ENCODE data around the gene MED12L. TPM values are rescaled to one million over a fixed set of nuclear protein-coding genes. Genes with fewer than 3 reads are reported as not detected.

Gene MED12L
- total RNA-seq, 1 experiment from 2014 or later, result 14.9 TPM

GRCh38 chr3:151133175-151133574 is 47.7 kb downstream of the MED12L start:
- H4K8ac ChIP-seq (replicated peaks; ENCODE audit: insufficient read length, low read depth, low read length), result no peak overlapping the region
- TF ChIP-seq, protein P1, sequence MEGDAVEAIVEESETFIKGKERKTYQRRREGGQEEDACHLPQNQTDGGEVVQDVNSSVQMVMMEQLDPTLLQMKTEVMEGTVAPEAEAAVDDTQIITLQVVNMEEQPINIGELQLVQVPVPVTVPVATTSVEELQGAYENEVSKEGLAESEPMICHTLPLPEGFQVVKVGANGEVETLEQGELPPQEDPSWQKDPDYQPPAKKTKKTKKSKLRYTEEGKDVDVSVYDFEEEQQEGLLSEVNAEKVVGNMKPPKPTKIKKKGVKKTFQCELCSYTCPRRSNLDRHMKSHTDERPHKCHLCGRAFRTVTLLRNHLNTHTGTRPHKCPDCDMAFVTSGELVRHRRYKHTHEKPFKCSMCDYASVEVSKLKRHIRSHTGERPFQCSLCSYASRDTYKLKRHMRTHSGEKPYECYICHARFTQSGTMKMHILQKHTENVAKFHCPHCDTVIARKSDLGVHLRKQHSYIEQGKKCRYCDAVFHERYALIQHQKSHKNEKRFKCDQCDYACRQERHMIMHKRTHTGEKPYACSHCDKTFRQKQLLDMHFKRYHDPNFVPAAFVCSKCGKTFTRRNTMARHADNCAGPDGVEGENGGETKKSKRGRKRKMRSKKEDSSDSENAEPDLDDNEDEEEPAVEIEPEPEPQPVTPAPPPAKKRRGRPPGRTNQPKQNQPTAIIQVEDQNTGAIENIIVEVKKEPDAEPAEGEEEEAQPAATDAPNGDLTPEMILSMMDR (conservative IDR thresholded peaks at IDR 0.05), result no peak
- DNase-seq, result no peak
- H2BK120ac ChIP-seq (ENCODE audit: low read depth, low read length, poor library complexity, severe bottlenecking), result no peak overlapping the region
- no peak overlapping the region for H3K56ac ChIP-seq (ENCODE audit: insufficient read length, low read depth, low read length)
- H3K4me2 ChIP-seq (ENCODE audit: insufficient read depth, insufficient read length, low read length), result no peak overlapping the region
- H3K27ac ChIP-seq (ENCODE audit: insufficient read length, low read depth, low read length), result no peak overlapping the region
- no peak overlapping the region for H2BK20ac ChIP-seq (ENCODE audit: low read depth, low read length, poor library complexity, severe bottlenecking)
- no peaks in the 10 kb centered on the region for H4K20me1 ChIP-seq (ENCODE audit: control insufficient read depth, insufficient read depth, insufficient read length)
- no peak overlapping the region for H3K23ac ChIP-seq (ENCODE audit: insufficient read length, low read depth, low read length)
- peaks cover 9 to 14% of the 10 kb centered on the region in 2 experiments; a peak in 3 of 5 replicates for H3K9me3 Mint-ChIP-seq
- no peaks in the 10 kb centered on the region for H3K79me2 ChIP-seq (ENCODE audit: insufficient read depth, low read length)
- no peaks in the 10 kb centered on the region for H3K4me1 ChIP-seq (ENCODE audit: insufficient read depth, low read length)
- no peak overlapping the region for H3K18ac ChIP-seq (ENCODE audit: insufficient read length, low read depth, low read length)
- no peak overlapping the region for H2BK15ac ChIP-seq (ENCODE audit: low read depth, low read length)
- H3K14ac ChIP-seq (ENCODE audit: insufficient read depth, low read length), result no peak overlapping the region
- H3K9ac ChIP-seq (ENCODE audit: extremely low read depth, insufficient read length, low read length), result no peak overlapping the region
- H2BK12ac ChIP-seq (ENCODE audit: insufficient read length, low read depth, low read length), result no peak overlapping the region
- H4K5ac ChIP-seq (ENCODE audit: insufficient read length, low read depth, low read length), result no peak overlapping the region
- no peaks in the 10 kb centered on the region for H3K4me1 Mint-ChIP-seq
- H4K91ac ChIP-seq (ENCODE audit: insufficient read length, low read depth, low read length), result no peak overlapping the region
- no peak overlapping the region for H3K4ac ChIP-seq (ENCODE audit: low read depth, low read length)
- H3K79me1 ChIP-seq (ENCODE audit: insufficient read depth, low read depth, low read length, poor library complexity, severe bottlenecking), result no peaks in the 10 kb centered on the region
- H2AFZ ChIP-seq (ENCODE audit: low read length), result no peak overlapping the region
- H3K9me3 ChIP-seq (ENCODE audit: control insufficient read depth, low read depth, low read length), result no peaks in the 10 kb centered on the region
- peaks cover 19 to 37% (median 25%) of the 10 kb centered on the region in 3 experiments; a peak in 6 of 7 replicates for H3K36me3 Mint-ChIP-seq (ENCODE audit: insufficient read depth in 1 of 3, low read depth in 3 of 3)
- H3T11ph ChIP-seq (ENCODE audit: low read length), result no peak overlapping the region
- H3K27me3 Mint-ChIP-seq (ENCODE audit: low read depth), result no peaks in the 10 kb centered on the region
- no CpG with 5 or more reads among the region's 3 CpGs for WGBS (ENCODE audit: extremely low coverage, insufficient read length, low lambda C conversion rate)
- no peaks in the 10 kb centered on the region for H3K23me2 ChIP-seq (ENCODE audit: insufficient read length, low read depth, low read length, poor library complexity, severe bottlenecking)
- no peak overlapping the region for H2BK5ac ChIP-seq (ENCODE audit: insufficient read length, low read length)
- no peaks in the 10 kb centered on the region for H3K27me3 ChIP-seq (ENCODE audit: insufficient read depth, low read length)
- H3K4me3 Mint-ChIP-seq, result no peak overlapping the region
- peak overlapping the region in 1 of 3 experiments; percentile 56; a peak in 1 of 7 replicates for H3K27ac Mint-ChIP-seq
- H2AK5ac ChIP-seq (ENCODE audit: insufficient read length, low read length), result no peak overlapping the region

All from H9 (cell line).